Endothelial cell of umbilical vein (primary cell): ENCODE data around the gene LIMD2. TPM values are rescaled to one million over a fixed set of nuclear protein-coding genes. Genes with fewer than 3 reads are reported as not detected.

Source experiments
- BruUV-seq: library from RNA; stranded (reverse); fragments of 400-500 nt; replicated peaks from 2 replicates; lab custom pipeline; 2021; lab: Mats Ljungman, UMichigan
- CTCF ChIA-PET: fragments of 300-600, 350-600 bp; sonication (Branson Sonifier 250); formaldehyde crosslinking; loops from one replicate; lab custom pipeline; 2021; ENCODE audit warnings: antibody characterized with exemption, inconsistent platforms; lab: Charles Lee
- POLR2A ChIA-PET: fragments of 300-600, 350-600 bp; sonication (Branson Sonifier 250); formaldehyde crosslinking; loops from one replicate; lab custom pipeline; 2021; ENCODE audit warnings: antibody characterized with exemption, inconsistent platforms; lab: Charles Lee
- DNase-seq: peaks from one replicate; pipeline ENCODE4 v3.0.0-alpha.2; 2011; ENCODE audit warnings: low read depth, low spot score
- FAIRE-seq: peaks from 2 replicates; lab custom pipeline; 2011; peaks lifted over from hg19 to GRCh38; lab: Jason Lieb, UNC
- H2AFZ ChIP-seq: 2 replicates; pipeline ENCODE4 v1.6.0; 2012; ENCODE audit warnings: low read depth, low read length, control low read depth, inconsistent platforms
- H3K27ac ChIP-seq: 2 replicates; pipeline ENCODE4 v1.5.1; 2011; ENCODE audit warnings: low read depth, mild to moderate bottlenecking, control low read depth, low read length, moderate library complexity; ENCODE audit not compliant: insufficient read depth
- H3K27me3 ChIP-seq, 2 experiments: 2 replicates each; pipeline versions ENCODE4 v1.6.0 to v1.6.1; 2011; ENCODE audit warnings: low read length in 2 of 2, mixed read lengths in 1 of 2; ENCODE audit not compliant: control insufficient read depth in 2 of 2, insufficient read depth in 2 of 2
- H3K36me3 ChIP-seq, 2 experiments: 2 replicates in 1 of 2; 3 replicates in 1 of 2; pipeline ENCODE4 v1.5.1; 2011; ENCODE audit warnings: low read length in 2 of 2, mild to moderate bottlenecking in 1 of 2, moderate library complexity in 1 of 2; ENCODE audit not compliant: control insufficient read depth in 2 of 2, insufficient read depth in 2 of 2; ENCODE audit errors: extremely low read depth in 1 of 2
- H3K4me1 ChIP-seq: 3 replicates; pipeline ENCODE4 v1.5.1; 2011; ENCODE audit warnings: mild to moderate bottlenecking, low read length; ENCODE audit not compliant: control insufficient read depth, insufficient read depth; ENCODE audit errors: extremely low read depth
- H3K4me2 ChIP-seq: 2 replicates; pipeline ENCODE4 v1.6.1; 2011; ENCODE audit warnings: low read length, control low read depth, mixed read lengths; ENCODE audit not compliant: insufficient read depth
- H3K4me3 ChIP-seq, 3 experiments: fragments of 200-600 bp in 1 of 3; sonication (generic), shearing (Covaris generic) in 1 of 3; replicated peaks in 1 of 3; 2 replicates each; pipeline ENCODE4 v1.5.1; 2011 to 2016; ENCODE audit warnings: control low read depth in 3 of 3, low read length in 3 of 3, mild to moderate bottlenecking in 2 of 3, inconsistent platforms in 1 of 3, low read depth in 1 of 3, moderate library complexity in 1 of 3; ENCODE audit not compliant: insufficient read depth in 1 of 3
- H3K79me2 ChIP-seq: 2 replicates; pipeline ENCODE4 v1.6.0; 2012; ENCODE audit warnings: low read length, inconsistent platforms; ENCODE audit not compliant: control insufficient read depth, insufficient read depth
- H3K9ac ChIP-seq: replicated peaks from 2 replicates; pipeline ENCODE3; 2011; ENCODE audit warnings: low read length, control low read depth; ENCODE audit not compliant: insufficient read depth; ENCODE audit errors: extremely low read depth
- H3K9me1 ChIP-seq: replicated peaks from 3 replicates; pipeline ENCODE4 v1.6.0; 2011; ENCODE audit warnings: mild to moderate bottlenecking, low read length; ENCODE audit not compliant: control insufficient read depth, insufficient read depth; ENCODE audit errors: extremely low read depth
- H3K9me3 ChIP-seq: replicated peaks from 2 replicates; pipeline ENCODE4 v1.5.1; 2012; ENCODE audit warnings: low read length, inconsistent platforms; ENCODE audit not compliant: control insufficient read depth, insufficient read depth
- H4K20me1 ChIP-seq: replicated peaks from 2 replicates; pipeline ENCODE3; 2011; ENCODE audit warnings: mild to moderate bottlenecking, low read length; ENCODE audit not compliant: control insufficient read depth, insufficient read depth; ENCODE audit errors: extremely low read depth
- CTCF ChIP-seq, 2 donors: IDR thresholded peaks; 1 replicate in 1 of 2; 2 replicates in 1 of 2; pipeline ENCODE4 v1.5.1; 2011; ENCODE audit warnings: low read length in 2 of 2, mild to moderate bottlenecking in 2 of 2, moderate library complexity in 2 of 2, control low read depth in 1 of 2, inconsistent platforms in 1 of 2, low read depth in 1 of 2; ENCODE audit not compliant: insufficient read depth in 1 of 2; ENCODE audit errors: extremely low read depth in 1 of 2
- EZH2 ChIP-seq: IDR thresholded peaks from 2 replicates; pipeline ENCODE4 v1.6.1; 2012; ENCODE audit warnings: borderline replicate concordance, low read depth, mild to moderate bottlenecking, moderate library complexity, low read length, inconsistent platforms; ENCODE audit not compliant: severe bottlenecking
- FOS ChIP-seq: IDR thresholded peaks from 2 replicates; pipeline ENCODE4 v1.6.1; 2011; ENCODE audit warnings: mild to moderate bottlenecking, low read length, moderate library complexity, borderline replicate concordance; ENCODE audit not compliant: insufficient read depth
- GATA2 ChIP-seq: IDR thresholded peaks from 2 replicates; pipeline ENCODE4 v1.7.0; 2011; ENCODE audit warnings: low read depth, mild to moderate bottlenecking, moderate library complexity, mixed read lengths, low read length; ENCODE audit not compliant: insufficient read length, insufficient read depth
- JUN ChIP-seq: IDR thresholded peaks from 2 replicates; pipeline ENCODE4 v1.6.1; 2011; ENCODE audit warnings: borderline replicate concordance, low read depth; ENCODE audit not compliant: insufficient read length, insufficient read depth
- MAX ChIP-seq: IDR thresholded peaks from 2 replicates; pipeline ENCODE4 v1.6.1; 2011; ENCODE audit not compliant: insufficient read depth, insufficient read length
- MYC ChIP-seq: IDR thresholded peaks from one replicate; pipeline ENCODE4 v1.6.1; 2011; ENCODE audit warnings: mild to moderate bottlenecking, low read depth, low read length
- POLR2A ChIP-seq: IDR thresholded peaks from 2 replicates; pipeline ENCODE4 v1.6.1; 2012; ENCODE audit warnings: low read depth, mild to moderate bottlenecking, control low read depth, low read length
- POLR2AphosphoS5 ChIP-seq: IDR thresholded peaks from 2 replicates; pipeline ENCODE4 v1.6.1; 2012; ENCODE audit warnings: low read depth, mild to moderate bottlenecking, control low read depth, low read length, moderate library complexity; ENCODE audit not compliant: insufficient read depth
- dilution Hi-C: fragments of 300-500 bp; cut with MboI; formaldehyde crosslinking; loops from one replicate; pipeline ENCODE4 v1.15.0; 2019; ENCODE audit warnings: low sequenced_read_pairs; ENCODE audit not compliant: extremely low pct_ligation_motif_present
- intact Hi-C: fragments of 100-400 bp; cut with micrococcal nuclease; formaldehyde crosslinking; loops from one replicate; pipeline ENCODE4 v1.10.0; 2022
- polyA plus RNA-seq, 4 experiments: library from polyadenylated mRNA; depleted of rRNA in 3 of 4; stranded (reverse) in 3 of 4; unstranded in 1 of 4; fragments of >200 nt; gene quantifications; 2 replicates each; pipeline versions ENCODE4 v1.2.1 to v1.2.3, GENCODE V29; 2011 to 2012; ENCODE audit warnings: missing spikeins in 1 of 4
- total RNA-seq: library from RNA; stranded (reverse); gene quantifications from 2 replicates; pipeline ENCODE4 v1.2.3, GENCODE V29; 2021

The LIMD2 gene
- total and polyA plus RNA-seq, 2 donors (not counting 3 experiments of a cell fraction or from before 2014, with no cell fraction given): 69.0 to 83.9 TPM

- H3K4me1 ChIP-seq: no peaks in the 10 kb centered on the region
- no peaks in the 10 kb centered on the region for H3K27me3 ChIP-seq
- H3K79me2 ChIP-seq: no peaks in the 10 kb centered on the region
- H3K27ac ChIP-seq: no peak overlapping the region
- CTCF ChIA-PET: interaction anchor here (2.1 kb wide), 1 partner anchor 8 kb away, joined by 7 read pairs; no protein-coding TSS in a partner anchor
- dilution Hi-C loops: no loop called here
- DNase-seq (no peak), FAIRE-seq (no peak)
- intact Hi-C loops: no loop called here
- H2AFZ ChIP-seq: no peak overlapping the region
- no peak overlapping the region for H3K4me3 ChIP-seq
- BruUV-seq: no TSS peak
- H3K4me2 ChIP-seq: no peak overlapping the region
- TF ChIP-seq MAX (no peak), GATA2 (no peak), EZH2 (no peak), FOS (no peak), MYC (no peak), POLR2A (no peak), POLR2AphosphoS5 (no peak), CTCF (IDR thresholded peaks at IDR 0.05; ENCODE audit: extremely low read depth in 1 of 2, insufficient read depth in 1 of 2, low read depth in 1 of 2, low read length in 2 of 2) (no peak), JUN (no peak)
- no peak overlapping the region for H3K9ac ChIP-seq
- H3K9me1 ChIP-seq: no peaks in the 10 kb centered on the region
- H3K9me3 ChIP-seq: no peaks in the 10 kb centered on the region
- peaks cover 9 to 59% of the 10 kb centered on the region in 2 experiments for H3K36me3 ChIP-seq
- POLR2A ChIA-PET: no interaction called here
- H4K20me1 ChIP-seq: no peaks in the 10 kb centered on the region
Measured at GRCh38 chr17:63688396-63689020, 11.4 kb downstream of the LIMD2 start.
